ENCODE results near the gene SOST. TPM values are rescaled to one million over a fixed set of nuclear protein-coding genes. Genes with fewer than 3 reads are reported as not detected.

Gene SOST
- total RNA-seq, 6 experiments from 2014 or later = not detected

GRCh38 chr17:43782913-43783680, 24.5 kb upstream of the SOST start:
- Mint-ChIP-seq H3K27me3 (ENCODE audit: insufficient read depth) (peaks cover 33% of the 10 kb centered on the region), H3K27ac (peak overlapping the region; percentile 79; the same call in 1 of the 2 replicates), H3K9me3 (no peaks in the 10 kb centered on the region), H3K4me1 (ENCODE audit: low read depth) (peaks cover 32% of the 10 kb centered on the region), H3K36me3 (ENCODE audit: low read depth) (peaks cover 4% of the 10 kb centered on the region; the same call in 1 of the 2 replicates), H3K4me3 (no peak overlapping the region; the same call in 1 of the 2 replicates)
- no peak for DNase-seq
- no peak for TF ChIP-seq CTCF (IDR thresholded peaks at IDR 0.05)

GRCh38 chr17:43780135-43780534, 21.5 kb upstream of the SOST start, which contains the start of gene CFAP97D1:
Gene CFAP97D1 (plus strand): TSS chr17:43780435. CDS start chr17:43780463, 28 bp downstream.
- no peak for DNase-seq
- peak within 1 kb of the TSS; percentile 83 for H3K4me3 Mint-ChIP-seq
- H3K27ac Mint-ChIP-seq = no peak within 1 kb of the TSS; the same call in 1 of the 2 replicates
- H3K36me3 Mint-ChIP-seq (ENCODE audit: low read depth) = peaks cover 4% of the 10 kb centered on the region; the same call in 1 of the 2 replicates
- peaks cover 33% of the 10 kb centered on the region for H3K4me1 Mint-ChIP-seq (ENCODE audit: low read depth)
- H3K9me3 Mint-ChIP-seq = no peaks in the 10 kb centered on the region
- H3K27me3 Mint-ChIP-seq (ENCODE audit: insufficient read depth) = peaks cover 35% of the 10 kb centered on the region
- no peak for TF ChIP-seq CTCF (IDR thresholded peaks at IDR 0.05)

- Mint-ChIP-seq H3K4me3 (peak overlapping the region; percentile 83), H3K9me3 (no peaks in the 10 kb centered on the region), H3K27me3 (ENCODE audit: insufficient read depth) (peaks cover 32% of the 10 kb centered on the region), H3K4me1 (ENCODE audit: low read depth) (peaks cover 26% of the 10 kb centered on the region), H3K36me3 (ENCODE audit: low read depth) (peaks cover 4% of the 10 kb centered on the region; the same call in 1 of the 2 replicates), H3K27ac (no peak overlapping the region; the same call in 1 of the 2 replicates)
- TF ChIP-seq CTCF (IDR thresholded peaks at IDR 0.05) = peak; percentile 28
- no peak for DNase-seq
Observed at GRCh38 chr17:43779145-43780125, 20.8 kb upstream of the SOST start.

- H3K27me3 Mint-ChIP-seq (ENCODE audit: insufficient read depth) = peaks cover 32% of the 10 kb centered on the region
- peak; percentile 93 for DNase-seq
- H3K36me3 Mint-ChIP-seq (ENCODE audit: low read depth) = peaks cover 9% of the 10 kb centered on the region; the same call in 1 of the 2 replicates
- no peak for TF ChIP-seq CTCF (IDR thresholded peaks at IDR 0.05)
- H3K27ac Mint-ChIP-seq = peak within 1 kb of the TSS; percentile 95
- no peaks in the 10 kb centered on the region for H3K9me3 Mint-ChIP-seq
- peak within 1 kb of the TSS; percentile 89 for H3K4me3 Mint-ChIP-seq
- H3K4me1 Mint-ChIP-seq (ENCODE audit: low read depth) = peaks cover 18% of the 10 kb centered on the region
Observed at GRCh38 chr17:43778337-43779144, 19.9 kb upstream of the SOST start, which contains the start of gene DUSP3. Gene DUSP3 (minus strand): TSS chr17:43778977. CDS start chr17:43778924, 53 bp downstream.
